Caco-2 (cell line): Measurements from ENCODE around the gene BAAT. TPM values are rescaled to one million over a fixed set of nuclear protein-coding genes. Genes with fewer than 3 reads are reported as not detected.

Experiments
- BruUV-seq: library from RNA; stranded (reverse); fragments of 400-500 nt; replicated peaks from 2 replicates; lab custom pipeline; 2021; lab: Mats Ljungman, UMichigan
- CTCF ChIA-PET: fragments of 300-600 bp; sonication (Branson Sonifier 250); formaldehyde crosslinking; loops from one replicate; lab custom pipeline; 2022; ENCODE audit warnings: antibody characterized with exemption; lab: Charles Lee
- POLR2A ChIA-PET: fragments of 300-600 bp; sonication (Branson Sonifier 250); formaldehyde crosslinking; loops from one replicate; lab custom pipeline; 2022; ENCODE audit warnings: antibody characterized with exemption; lab: Charles Lee
- DNase-seq, 2 experiments: peaks; one replicate each; pipeline versions ENCODE4 v3.0.0 to v3.0.0-alpha.2; 2020 to 2022
- H3K27me3 ChIP-seq: replicated peaks from 2 replicates; pipeline ENCODE4 v1.6.0; 2011; ENCODE audit warnings: low read length; ENCODE audit not compliant: control insufficient read depth, insufficient read depth
- H3K36me3 ChIP-seq: 2 replicates; pipeline ENCODE4 v1.5.1; 2011; ENCODE audit warnings: low read length; ENCODE audit not compliant: control insufficient read depth, insufficient read depth
- H3K4me1 ChIP-seq: fragments of 250-450 bp; sonication (Bioruptor Pico); 2 replicates; pipeline ENCODE4 v1.5.1; 2020; ENCODE audit warnings: mild to moderate bottlenecking
- H3K4me3 ChIP-seq: 2 replicates; pipeline ENCODE4 v1.5.1; 2011; ENCODE audit warnings: low read depth, mild to moderate bottlenecking, control low read depth, low read length
- H3K9me3 ChIP-seq: fragments of 250-450 bp; sonication (Bioruptor Pico); 2 replicates; pipeline ENCODE4 v1.5.1; 2020; ENCODE audit warnings: mild to moderate bottlenecking, moderate library complexity
- H3K27ac Mint-ChIP-seq: one replicate; pipeline ENCODE4 v1.8.0; 2022; ENCODE audit warnings: mixed read lengths; ENCODE audit not compliant: unreplicated experiment
- H3K27me3 Mint-ChIP-seq: one replicate; pipeline ENCODE4 v1.8.0; 2022; ENCODE audit warnings: mixed read lengths; ENCODE audit not compliant: insufficient read depth, unreplicated experiment
- H3K36me3 Mint-ChIP-seq: one replicate; pipeline ENCODE4 v1.8.0; 2022; ENCODE audit warnings: mild to moderate bottlenecking, mixed read lengths; ENCODE audit not compliant: insufficient read depth, unreplicated experiment
- H3K4me1 Mint-ChIP-seq: one replicate; pipeline ENCODE4 v1.8.0; 2022; ENCODE audit warnings: low read depth, mixed read lengths; ENCODE audit not compliant: unreplicated experiment
- H3K4me3 Mint-ChIP-seq: one replicate; pipeline ENCODE4 v1.8.0; 2022; ENCODE audit warnings: mild to moderate bottlenecking, moderate library complexity, mixed read lengths; ENCODE audit not compliant: unreplicated experiment
- H3K9me3 Mint-ChIP-seq: one replicate; pipeline ENCODE4 v1.8.0; 2022; ENCODE audit warnings: mixed read lengths; ENCODE audit not compliant: unreplicated experiment
- CTCF ChIP-seq, 2 experiments: fragments of 200-600 bp in 1 of 2; IDR thresholded peaks; 1 replicate in 1 of 2; 2 replicates in 1 of 2; pipeline versions ENCODE4 v1.5.1 to v1.8.0; 2011 to 2022; ENCODE audit warnings: antibody characterized with exemption in 1 of 2, control low read depth in 1 of 2, inconsistent platforms in 1 of 2, low read depth in 1 of 2, low read length in 1 of 2, mild to moderate bottlenecking in 1 of 2, moderate library complexity in 1 of 2; ENCODE audit not compliant: insufficient read depth in 1 of 2, severe bottlenecking in 1 of 2, unreplicated experiment in 1 of 2
- intact Hi-C: fragments of 100-400 bp; cut with micrococcal nuclease; formaldehyde crosslinking; loops from one replicate; pipeline ENCODE4 v1.10.0; 2022; ENCODE audit not compliant: unreplicated experiment
- total RNA-seq: library from RNA; stranded (reverse); gene quantifications from 2 replicates; pipeline ENCODE4 v1.2.3, GENCODE V29; 2022

BAAT gene
- total RNA-seq, 1 experiment from 2014 or later = 1.1 TPM

GRCh38 chr9:101350285-101350684, 34.5 kb downstream of the BAAT start:
- 0 out of 2 replicates have a peak, but pooled peaks cover 9% of the 10 kb centered on the region for H3K9me3 ChIP-seq
- Mint-ChIP-seq H3K4me1 (peaks cover 19% of the 10 kb centered on the region), H3K27ac (no peak overlapping the region), H3K36me3 (peaks cover 6% of the 10 kb centered on the region), H3K27me3 (no peaks in the 10 kb centered on the region), H3K9me3 (peaks cover 18% of the 10 kb centered on the region), H3K4me3 (no peak overlapping the region)
- intact Hi-C loops = no loop called here
- BruUV-seq = no TSS peak
- POLR2A ChIA-PET = no interaction called here
- H3K27me3 ChIP-seq = no peaks in the 10 kb centered on the region
- no peak for TF ChIP-seq CTCF (IDR thresholded peaks at IDR 0.05; ENCODE audit: insufficient read depth in 1 of 2, low read depth in 1 of 2, low read length in 1 of 2, severe bottlenecking in 1 of 2, unreplicated experiment in 1 of 2)
- H3K36me3 ChIP-seq = no peaks in the 10 kb centered on the region
- H3K4me3 ChIP-seq = no peak overlapping the region
- no peak for DNase-seq
- H3K4me1 ChIP-seq = peaks cover 32% of the 10 kb centered on the region
- CTCF ChIA-PET = no interaction called here

GRCh38 chr9:101342595-101342994, 42.2 kb downstream of the BAAT start:
- H3K27me3 ChIP-seq = no peaks in the 10 kb centered on the region
- DNase-seq = no peak
- H3K27me3 Mint-ChIP-seq = no peaks in the 10 kb centered on the region
- H3K36me3 ChIP-seq = no peaks in the 10 kb centered on the region
- H3K4me3 ChIP-seq = no peak overlapping the region
- H3K9me3 ChIP-seq = no peaks in the 10 kb centered on the region
- no peak overlapping the region for H3K4me3 Mint-ChIP-seq
- TF ChIP-seq CTCF (IDR thresholded peaks at IDR 0.05; ENCODE audit: insufficient read depth in 1 of 2, low read depth in 1 of 2, low read length in 1 of 2, severe bottlenecking in 1 of 2, unreplicated experiment in 1 of 2) = no peak
- H3K36me3 Mint-ChIP-seq = no peaks in the 10 kb centered on the region
- no peak overlapping the region for H3K27ac Mint-ChIP-seq
- no peaks in the 10 kb centered on the region for H3K4me1 ChIP-seq
- ChIA-PET POLR2A (no interaction called here), CTCF (no interaction called here)
- peaks cover 14% of the 10 kb centered on the region for H3K9me3 Mint-ChIP-seq
- H3K4me1 Mint-ChIP-seq = no peaks in the 10 kb centered on the region
- intact Hi-C loops = no loop called here
- BruUV-seq = no TSS peak

GRCh38 chr9:101341958-101342357, 42.8 kb downstream of the BAAT start:
- Mint-ChIP-seq H3K36me3 (no peaks in the 10 kb centered on the region), H3K4me3 (no peak overlapping the region), H3K27me3 (no peaks in the 10 kb centered on the region), H3K27ac (no peak overlapping the region), H3K4me1 (no peaks in the 10 kb centered on the region), H3K9me3 (peaks cover 14% of the 10 kb centered on the region)
- no peak for TF ChIP-seq CTCF (IDR thresholded peaks at IDR 0.05; ENCODE audit: insufficient read depth in 1 of 2, low read depth in 1 of 2, low read length in 1 of 2, severe bottlenecking in 1 of 2, unreplicated experiment in 1 of 2)
- Histone ChIP-seq H3K4me3 (no peak overlapping the region), H3K9me3 (no peaks in the 10 kb centered on the region), H3K4me1 (no peaks in the 10 kb centered on the region), H3K36me3 (no peaks in the 10 kb centered on the region), H3K27me3 (no peaks in the 10 kb centered on the region)
- ChIA-PET CTCF (no interaction called here), POLR2A (no interaction called here)
- no TSS peak for BruUV-seq
- DNase-seq = no peak
- intact Hi-C loops = no loop called here
